Measurements from ENCODE around the gene CAMK2N2. TPM values are rescaled to one million over a fixed set of nuclear protein-coding genes. Genes with fewer than 3 reads are reported as not detected.

CAMK2N2 gene
- total and polyA plus RNA-seq, 2 donors (not counting 1 experiment from before 2014, with no cell fraction given) = not detected

DNA sequence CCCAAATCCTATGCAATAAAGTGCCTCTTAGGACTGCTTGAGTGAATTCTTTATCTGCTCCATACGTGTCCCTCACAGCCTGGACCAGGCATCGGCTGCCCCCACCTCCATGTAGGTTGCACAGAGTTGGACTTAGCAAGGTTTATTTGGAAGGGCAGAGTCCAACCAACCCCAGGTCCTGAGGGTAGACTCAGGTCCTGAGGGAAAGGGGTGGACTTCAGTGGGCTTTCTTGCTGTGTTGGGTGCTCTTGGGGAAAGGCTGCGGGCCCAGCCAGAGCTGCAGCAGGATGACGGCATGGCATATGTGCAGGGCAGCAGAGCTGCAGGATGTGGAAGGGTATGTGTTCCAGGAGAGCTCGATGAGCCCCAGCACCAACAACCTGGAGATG, 19.1 kb downstream of the CAMK2N2 start:
- TF ChIP-seq, protein P1, sequence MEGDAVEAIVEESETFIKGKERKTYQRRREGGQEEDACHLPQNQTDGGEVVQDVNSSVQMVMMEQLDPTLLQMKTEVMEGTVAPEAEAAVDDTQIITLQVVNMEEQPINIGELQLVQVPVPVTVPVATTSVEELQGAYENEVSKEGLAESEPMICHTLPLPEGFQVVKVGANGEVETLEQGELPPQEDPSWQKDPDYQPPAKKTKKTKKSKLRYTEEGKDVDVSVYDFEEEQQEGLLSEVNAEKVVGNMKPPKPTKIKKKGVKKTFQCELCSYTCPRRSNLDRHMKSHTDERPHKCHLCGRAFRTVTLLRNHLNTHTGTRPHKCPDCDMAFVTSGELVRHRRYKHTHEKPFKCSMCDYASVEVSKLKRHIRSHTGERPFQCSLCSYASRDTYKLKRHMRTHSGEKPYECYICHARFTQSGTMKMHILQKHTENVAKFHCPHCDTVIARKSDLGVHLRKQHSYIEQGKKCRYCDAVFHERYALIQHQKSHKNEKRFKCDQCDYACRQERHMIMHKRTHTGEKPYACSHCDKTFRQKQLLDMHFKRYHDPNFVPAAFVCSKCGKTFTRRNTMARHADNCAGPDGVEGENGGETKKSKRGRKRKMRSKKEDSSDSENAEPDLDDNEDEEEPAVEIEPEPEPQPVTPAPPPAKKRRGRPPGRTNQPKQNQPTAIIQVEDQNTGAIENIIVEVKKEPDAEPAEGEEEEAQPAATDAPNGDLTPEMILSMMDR (IDR thresholded peaks at IDR 0.05) = no peak
- TF ChIP-seq EZH2 (IDR thresholded peaks at IDR 0.05; ENCODE audit: borderline replicate concordance, insufficient read depth, low read depth, low read length, poor library complexity, severe bottlenecking) = no peak
- no peaks in the 10 kb centered on the region for H3K9me3 ChIP-seq (ENCODE audit: control extremely low read depth in 1 of 3, control insufficient read depth in 2 of 3, insufficient read depth in 1 of 3, low read length in 2 of 3)
- no peak for DNase-seq
- H3K79me2 ChIP-seq (ENCODE audit: control insufficient read depth, insufficient read depth, low read length) = no peaks in the 10 kb centered on the region
- no peak overlapping the region for H3K9ac ChIP-seq (ENCODE audit: low read length)
- H4K20me1 ChIP-seq (ENCODE audit: control insufficient read depth, insufficient read depth, low read length, poor library complexity, severe bottlenecking) = peaks cover 19% of the 10 kb centered on the region
- ATAC-seq (ENCODE audit: low read depth) = no peak
- no peaks in the 10 kb centered on the region for H3K27me3 Mint-ChIP-seq
- peaks cover 0 to 3% (median 0%) of the 10 kb centered on the region in 4 experiments for H3K27me3 ChIP-seq (replicated peaks in 1 of 4; ENCODE audit: control extremely low read depth in 1 of 4, control insufficient read depth in 3 of 4, insufficient read depth in 4 of 4, low read length in 3 of 4)
- no peak overlapping the region for H2AFZ ChIP-seq (ENCODE audit: insufficient read depth, low read depth, low read length, poor library complexity, severe bottlenecking)
- CTCF ChIA-PET = interaction anchor here (1.3 to 1.6 kb wide), 3 partner anchors 11 to 97 kb away, joined by 3 to 7 read pairs (median 5); no protein-coding TSS in a partner anchor
- no peak overlapping the region for H3K27ac Mint-ChIP-seq
- no peak overlapping the region for H3K4me3 Mint-ChIP-seq
- POLR2A ChIA-PET = no interaction called here
- no peak overlapping the region for H3K4me3 ChIP-seq (ENCODE audit: control extremely low read depth in 1 of 5, extremely low read depth in 1 of 5, insufficient read depth in 1 of 5, low read depth in 2 of 5, low read length in 4 of 5)
- H3K4me1 ChIP-seq (ENCODE audit: control insufficient read depth in 2 of 2, insufficient read depth in 2 of 2, low read length in 2 of 2) = no peaks in the 10 kb centered on the region
- intact Hi-C loops (cut with micrococcal nuclease) = no loop called here
- H3K9me3 Mint-ChIP-seq (ENCODE audit: insufficient read depth) = no peaks in the 10 kb centered on the region
- peaks cover 0 to 36% of the 10 kb centered on the region in 2 experiments for H3K36me3 ChIP-seq (replicated peaks in 1 of 2; ENCODE audit: control extremely low read depth in 1 of 2, control insufficient read depth in 1 of 2, extremely low read depth in 1 of 2, insufficient read depth in 2 of 2, low read length in 1 of 2)
- no peaks in the 10 kb centered on the region for H3K4me1 Mint-ChIP-seq
- no peak overlapping the region for H3K27ac ChIP-seq (ENCODE audit: low read length in 2 of 2)
- no peak overlapping the region for H3K4me2 ChIP-seq (replicated peaks; ENCODE audit: low read depth, low read length, poor library complexity, severe bottlenecking)
- WGBS (ENCODE audit: insufficient coverage) = 96% methylated on average over 4 of the region's 5 CpGs

DNA sequence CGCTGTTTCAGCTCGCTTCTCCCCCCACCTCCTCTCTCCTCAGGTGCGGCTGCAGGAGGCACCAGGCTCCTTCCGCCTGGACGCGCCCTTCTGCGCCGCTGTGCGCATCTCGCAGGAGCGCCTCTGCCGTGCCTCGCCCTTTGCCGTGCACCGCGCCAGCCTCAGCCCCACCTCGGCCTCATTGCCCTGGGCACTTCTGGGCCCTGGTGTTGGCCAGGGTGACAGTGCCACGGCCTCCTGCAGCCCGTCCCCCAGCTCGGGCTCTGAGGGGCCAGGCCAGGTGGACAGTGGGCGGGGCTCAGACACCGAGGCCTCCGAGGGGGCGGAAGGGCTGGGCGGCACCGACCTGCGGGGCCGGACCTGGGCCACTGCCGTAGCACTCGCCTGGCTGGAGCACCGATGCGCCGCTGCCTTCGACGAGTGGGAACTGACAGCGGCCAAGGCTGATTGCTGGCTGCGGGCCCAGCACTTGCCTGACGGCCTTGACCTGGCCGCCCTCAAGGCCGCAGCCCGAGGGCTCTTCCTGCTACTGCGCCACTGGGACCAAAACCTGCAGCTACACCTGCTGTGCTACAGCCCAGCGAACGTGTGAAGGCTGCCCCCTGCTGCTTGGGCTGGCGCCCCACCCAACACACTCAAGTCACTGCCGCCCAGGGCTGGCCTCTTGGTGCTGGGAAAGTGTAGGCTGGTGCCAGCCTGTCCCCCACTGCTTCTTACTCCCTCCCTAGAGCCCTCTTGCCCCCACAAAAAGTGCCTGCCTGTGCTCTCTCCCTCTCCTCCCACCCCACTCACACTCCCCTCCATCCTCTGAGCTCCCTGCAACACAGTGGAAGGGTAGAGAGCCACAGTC, 19.7 kb downstream of the CAMK2N2 start:
- 75% methylated on average over 42 of the region's 46 CpGs for WGBS (ENCODE audit: insufficient coverage)
- intact Hi-C loops (cut with micrococcal nuclease) = no loop called here
- H3K9ac ChIP-seq (ENCODE audit: low read length) = no peak overlapping the region

More for the DNA sequence above, 19.7 kb downstream of the CAMK2N2 start:
- Histone ChIP-seq H3K4me2 (replicated peaks; ENCODE audit: low read depth, low read length, poor library complexity, severe bottlenecking) (no peak overlapping the region), H3K4me1 (ENCODE audit: control insufficient read depth in 2 of 2, insufficient read depth in 2 of 2, low read length in 2 of 2) (no peaks in the 10 kb centered on the region), H3K27me3 (replicated peaks in 1 of 4; ENCODE audit: control extremely low read depth in 1 of 4, control insufficient read depth in 3 of 4, insufficient read depth in 4 of 4, low read length in 3 of 4) (peaks cover 0 to 3% (median 0%) of the 10 kb centered on the region in 4 experiments), H4K20me1 (ENCODE audit: control insufficient read depth, insufficient read depth, low read length, poor library complexity, severe bottlenecking) (peaks cover 19% of the 10 kb centered on the region), H3K4me3 (ENCODE audit: control extremely low read depth in 1 of 5, extremely low read depth in 1 of 5, insufficient read depth in 1 of 5, low read depth in 2 of 5, low read length in 4 of 5) (no peak overlapping the region), H3K9me3 (ENCODE audit: control extremely low read depth in 1 of 3, control insufficient read depth in 2 of 3, insufficient read depth in 1 of 3, low read length in 2 of 3) (no peaks in the 10 kb centered on the region), H3K79me2 (ENCODE audit: control insufficient read depth, insufficient read depth, low read length) (no peaks in the 10 kb centered on the region), H3K36me3 (replicated peaks in 1 of 2; ENCODE audit: control extremely low read depth in 1 of 2, control insufficient read depth in 1 of 2, extremely low read depth in 1 of 2, insufficient read depth in 2 of 2, low read length in 1 of 2) (peaks cover 0 to 36% of the 10 kb centered on the region in 2 experiments), H3K27ac (ENCODE audit: low read length in 2 of 2) (no peak overlapping the region), H2AFZ (ENCODE audit: insufficient read depth, low read depth, low read length, poor library complexity, severe bottlenecking) (no peak overlapping the region)
- ChIA-PET POLR2A (no interaction called here), CTCF (interaction anchor here (1.3 to 3.9 kb wide), 5 partner anchors 10 to 96 kb away, joined by 3 to 22 read pairs (median 5); no protein-coding TSS in a partner anchor)
- no peak for TF ChIP-seq EZH2 (IDR thresholded peaks at IDR 0.05; ENCODE audit: borderline replicate concordance, insufficient read depth, low read depth, low read length, poor library complexity, severe bottlenecking)
- TF ChIP-seq, protein P1 (IDR thresholded peaks at IDR 0.05) = peak; percentile 10
- H3K4me3 Mint-ChIP-seq = no peak overlapping the region
- DNase-seq (peak; percentile 33), ATAC-seq (ENCODE audit: low read depth) (peak; percentile 57)
- no peaks in the 10 kb centered on the region for H3K4me1 Mint-ChIP-seq
- no peaks in the 10 kb centered on the region for H3K9me3 Mint-ChIP-seq (ENCODE audit: insufficient read depth)
- no peaks in the 10 kb centered on the region for H3K27me3 Mint-ChIP-seq
- H3K27ac Mint-ChIP-seq = no peak overlapping the region
